ENCODE data around the gene SMIM5.

Gene SMIM5

DNA sequence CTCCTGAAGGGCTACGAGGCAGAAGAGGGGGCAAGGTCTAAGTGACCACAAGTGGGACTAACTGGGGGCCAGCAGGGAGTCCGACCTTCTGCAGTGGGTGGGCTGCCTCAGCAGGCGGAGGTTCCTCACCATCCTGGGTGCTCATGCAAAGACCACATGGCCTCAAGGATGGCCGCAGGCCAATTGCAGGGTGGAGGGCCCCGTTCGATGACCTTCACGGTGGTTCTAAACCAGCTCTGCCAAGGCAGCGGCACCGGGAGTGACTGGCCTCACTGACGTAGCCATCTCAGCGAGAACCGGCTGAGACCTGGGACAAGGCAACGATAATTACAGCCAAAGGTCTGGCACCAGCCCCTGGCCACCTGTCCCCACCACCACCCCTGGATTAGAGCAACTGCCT, 5.7 kb downstream of the SMIM5 start:
- no peak for DNase-seq (ENCODE audit: low spot score)
- TF ChIP-seq, protein P1, sequence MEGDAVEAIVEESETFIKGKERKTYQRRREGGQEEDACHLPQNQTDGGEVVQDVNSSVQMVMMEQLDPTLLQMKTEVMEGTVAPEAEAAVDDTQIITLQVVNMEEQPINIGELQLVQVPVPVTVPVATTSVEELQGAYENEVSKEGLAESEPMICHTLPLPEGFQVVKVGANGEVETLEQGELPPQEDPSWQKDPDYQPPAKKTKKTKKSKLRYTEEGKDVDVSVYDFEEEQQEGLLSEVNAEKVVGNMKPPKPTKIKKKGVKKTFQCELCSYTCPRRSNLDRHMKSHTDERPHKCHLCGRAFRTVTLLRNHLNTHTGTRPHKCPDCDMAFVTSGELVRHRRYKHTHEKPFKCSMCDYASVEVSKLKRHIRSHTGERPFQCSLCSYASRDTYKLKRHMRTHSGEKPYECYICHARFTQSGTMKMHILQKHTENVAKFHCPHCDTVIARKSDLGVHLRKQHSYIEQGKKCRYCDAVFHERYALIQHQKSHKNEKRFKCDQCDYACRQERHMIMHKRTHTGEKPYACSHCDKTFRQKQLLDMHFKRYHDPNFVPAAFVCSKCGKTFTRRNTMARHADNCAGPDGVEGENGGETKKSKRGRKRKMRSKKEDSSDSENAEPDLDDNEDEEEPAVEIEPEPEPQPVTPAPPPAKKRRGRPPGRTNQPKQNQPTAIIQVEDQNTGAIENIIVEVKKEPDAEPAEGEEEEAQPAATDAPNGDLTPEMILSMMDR (IDR thresholded peaks at IDR 0.05; ENCODE audit: extremely low read depth, missing control alignments) = no peak

DNA sequence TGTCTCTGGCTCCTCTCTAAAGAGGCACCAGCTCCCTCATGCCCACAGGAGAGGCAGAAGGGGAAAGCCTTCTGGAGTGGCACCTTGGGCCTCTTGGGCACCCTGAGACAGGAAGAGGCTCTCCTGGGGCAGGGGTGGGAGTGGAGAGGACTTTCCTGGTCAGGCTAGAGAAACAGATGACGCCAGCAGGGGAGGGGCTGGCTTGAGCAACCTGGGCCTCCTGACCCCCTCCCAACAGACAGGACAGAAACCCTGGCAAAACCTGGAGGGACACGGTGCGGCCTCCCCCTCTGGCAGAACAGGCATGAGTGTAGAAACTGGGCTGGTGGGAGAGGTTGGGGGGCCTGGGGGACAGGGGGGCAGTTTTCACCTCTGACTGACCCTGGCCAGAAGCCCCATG, 6.1 kb downstream of the SMIM5 start:
- TF ChIP-seq, protein P1 (IDR thresholded peaks at IDR 0.05; ENCODE audit: extremely low read depth, missing control alignments) = no peak
- DNase-seq (ENCODE audit: low spot score) = no peak

DNA sequence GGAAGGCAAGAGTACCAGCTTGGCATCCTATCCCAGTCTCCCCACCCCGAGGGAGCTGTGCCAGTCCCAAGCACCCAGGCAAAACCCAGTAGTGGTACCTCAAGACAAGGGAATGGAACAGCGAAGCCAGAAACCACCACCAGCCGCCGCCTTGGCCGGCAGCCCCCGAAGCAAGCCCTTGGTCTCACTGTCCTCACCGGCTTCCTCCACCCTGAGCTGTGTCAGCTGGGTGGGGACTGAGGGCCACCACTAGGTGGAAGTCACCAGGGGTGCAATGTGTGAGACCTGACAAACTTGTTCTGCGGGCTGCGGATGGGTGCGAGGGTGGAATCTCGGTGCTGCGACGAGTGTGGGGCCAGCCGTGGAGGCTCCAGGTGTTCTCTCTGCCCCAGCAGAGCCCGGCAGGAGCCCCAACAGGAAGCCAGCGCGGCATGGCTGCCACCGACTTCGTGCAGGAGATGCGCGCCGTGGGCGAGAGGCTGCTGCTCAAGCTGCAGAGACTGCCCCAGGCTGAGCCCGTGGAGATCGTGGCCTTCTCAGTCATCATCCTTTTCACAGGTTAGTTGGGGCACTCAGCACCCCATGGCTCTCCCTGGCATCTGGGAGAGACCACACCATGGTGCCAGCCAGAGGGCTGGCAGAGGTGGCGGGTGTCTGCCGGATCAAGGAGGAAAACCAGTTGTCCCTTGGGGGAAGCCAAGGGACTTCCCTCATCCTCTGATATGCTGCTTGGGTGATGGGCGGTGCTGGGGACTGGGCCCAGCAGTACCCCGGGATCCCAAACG, 6.7 kb downstream of the SMIM5 start:
- DNase-seq (ENCODE audit: low spot score) = no peak
- TF ChIP-seq, protein P1 (IDR thresholded peaks at IDR 0.05; ENCODE audit: extremely low read depth, missing control alignments) = no peak

DNA sequence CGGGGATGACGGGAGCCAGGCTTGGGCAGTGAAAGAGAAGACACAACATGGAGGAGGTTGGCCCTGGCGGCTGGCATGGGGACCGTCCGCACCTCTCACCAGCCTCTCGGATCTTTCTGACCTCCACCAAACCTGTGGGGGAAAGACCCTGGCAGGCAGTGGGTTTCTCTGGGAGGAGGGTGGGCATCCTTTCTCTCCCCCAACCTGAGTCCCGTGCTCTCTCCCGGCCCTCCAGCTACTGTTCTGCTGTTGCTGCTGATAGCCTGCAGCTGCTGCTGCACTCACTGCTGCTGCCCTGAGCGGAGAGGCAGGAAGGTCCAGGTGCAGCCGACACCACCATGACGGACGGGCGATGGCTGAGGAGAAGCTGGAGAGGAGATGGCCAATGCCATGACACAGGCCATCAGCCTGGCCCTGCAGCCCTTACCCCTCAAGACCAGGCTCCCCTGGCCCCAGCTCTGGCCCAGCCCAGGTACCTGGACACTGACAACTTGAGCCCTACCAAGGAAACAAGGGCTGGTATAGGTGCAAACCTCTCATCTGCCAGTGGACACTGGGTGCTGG, 7.4 kb downstream of the SMIM5 start:
- TF ChIP-seq, protein P1 (IDR thresholded peaks at IDR 0.05; ENCODE audit: extremely low read depth, missing control alignments) = no peak
- no peak for DNase-seq (ENCODE audit: low spot score)

GRCh38 chr17:75641343-75641742, 8.1 kb downstream of the SMIM5 start:
- no peak for DNase-seq (ENCODE audit: low spot score)
- TF ChIP-seq, protein P1 (IDR thresholded peaks at IDR 0.05; ENCODE audit: extremely low read depth, missing control alignments) = no peak

- DNase-seq (ENCODE audit: low spot score) = no peak
- TF ChIP-seq, protein P1 (IDR thresholded peaks at IDR 0.05; ENCODE audit: extremely low read depth, missing control alignments) = no peak
Measured at GRCh38 chr17:75642182-75642783, 9.0 kb downstream of the SMIM5 start.
